K562 (cell line): Measurements from ENCODE around the gene KIAA1958. TPM values are rescaled to one million over a fixed set of nuclear protein-coding genes. Genes with fewer than 3 reads are reported as not detected.
A peak's percentile ranks its signal among the peaks of the same experiment; 100 is the strongest.

ENCODE experiments used
- CBFA2T2 ChIP-seq: fragments of 450-650 bp; conservative IDR thresholded peaks from 2 replicates; pipeline ENCODE4 v1.6.1; 2017; ENCODE audit warnings: mild to moderate bottlenecking
- CBFB ChIP-seq: sonication (generic); formaldehyde crosslinking; IDR thresholded peaks from 2 replicates; pipeline ENCODE4 v1.4.0; 2020; ENCODE audit warnings: mild to moderate bottlenecking, missing genetic modification reagents
- ELF1 ChIP-seq: fragments of 200-800 bp; sonication (Bioruptor generic); IDR thresholded peaks from 2 replicates; pipeline ENCODE4 v1.6.1; 2016; ENCODE audit warnings: missing genetic modification characterization, missing compliant biosample characterization
- MGA ChIP-seq: fragments of 450-650 bp; IDR thresholded peaks from 2 replicates; pipeline ENCODE4 v1.6.1; 2016; ENCODE audit warnings: mild to moderate bottlenecking, moderate library complexity
- RBBP5 ChIP-seq: fragments of 200-600 bp; sonication (generic); IDR thresholded peaks from 2 replicates; pipeline ENCODE4 v1.6.1; 2012; ENCODE audit warnings: borderline replicate concordance, mild to moderate bottlenecking, low read length, control low read depth, inconsistent platforms; ENCODE audit not compliant: insufficient read depth, poor library complexity, severe bottlenecking
- UBTF ChIP-seq, 2 experiments: IDR thresholded peaks; 2 replicates each; pipeline ENCODE4 v1.6.1; 2012; ENCODE audit warnings: improper control_type of control experiment in 2 of 2, low read depth in 2 of 2, low read length in 2 of 2, borderline replicate concordance in 1 of 2
- ZNF583 ChIP-seq: fragments of 250-450 bp; sonication (Bioruptor Pico); IDR thresholded peaks from 2 replicates; pipeline ENCODE4 v1.4.0; 2020
- polyA plus RNA-seq, 8 experiments: library from polyadenylated mRNA; depleted of rRNA in 4 of 8; stranded (reverse) in 5 of 8; unstranded in 3 of 8; fragments of >200 nt; fragmentation: Nextera tagmentation in 2 of 8; fragmentation: Illumina TruSeq in 1 of 8; extraction: Ambion mirVana in 2 of 8; extraction: Trizol in 1 of 8; gene quantifications; 2 replicates each; pipeline versions ENCODE4 v1.2.1 to v1.2.3, GENCODE V29; 2011 to 2014; ENCODE audit warnings: inconsistent platforms in 1 of 8, missing spikeins in 1 of 8
- total RNA-seq, 7 experiments: library from RNA; depleted of rRNA in 6 of 7; stranded (reverse); fragments of >200 nt in 6 of 7; fragmentation: Illumina TruSeq in 2 of 7; extraction: Trizol in 2 of 7; gene quantifications; 2 replicates each; pipeline versions ENCODE4 v1.2.1 to v1.2.3, GENCODE V29; 2011 to 2021; ENCODE audit warnings: low replicate concordance in 1 of 7
- TF ChIP-seq, protein P1 (sequence below): fragments of 250-450 bp; sonication (Bioruptor Pico); IDR thresholded peaks from 2 replicates; pipeline ENCODE4 v1.8.0; 2022; ENCODE audit warnings: inconsistent platforms, mild to moderate bottlenecking, moderate library complexity, borderline replicate concordance
- TF ChIP-seq, protein P2 (sequence below): sonication (generic); formaldehyde crosslinking; IDR thresholded peaks from 2 replicates; pipeline ENCODE4 v1.8.0; 2022; ENCODE audit warnings: missing genetic modification reagents, mild to moderate bottlenecking, moderate library complexity, borderline replicate concordance

Gene KIAA1958
- total and polyA plus RNA-seq, 9 of the 15 experiments (the other 6 are each of a cell fraction or from before 2014, with no cell fraction given): 1.1 to 16.0 (median 10.1) TPM

- TF ChIP-seq MGA (peak; percentile 99), CBFA2T2 (no peak), UBTF (IDR thresholded peaks at IDR 0.05; ENCODE audit: borderline replicate concordance in 1 of 2, low read depth in 2 of 2, low read length in 2 of 2) (peak; percentile 80 to 84; a peak in 2 of 4 replicates), ZNF583 (CRISPR knock-in tag) (0 out of 2 replicates have a peak, but pooled peaks have one; percentile 50), ELF1 (tag) (0 out of 2 replicates have a peak, but pooled peaks have one; percentile 10), CBFB (peak; percentile 95), RBBP5 (peak; percentile 90)
- TF ChIP-seq, protein P1, sequence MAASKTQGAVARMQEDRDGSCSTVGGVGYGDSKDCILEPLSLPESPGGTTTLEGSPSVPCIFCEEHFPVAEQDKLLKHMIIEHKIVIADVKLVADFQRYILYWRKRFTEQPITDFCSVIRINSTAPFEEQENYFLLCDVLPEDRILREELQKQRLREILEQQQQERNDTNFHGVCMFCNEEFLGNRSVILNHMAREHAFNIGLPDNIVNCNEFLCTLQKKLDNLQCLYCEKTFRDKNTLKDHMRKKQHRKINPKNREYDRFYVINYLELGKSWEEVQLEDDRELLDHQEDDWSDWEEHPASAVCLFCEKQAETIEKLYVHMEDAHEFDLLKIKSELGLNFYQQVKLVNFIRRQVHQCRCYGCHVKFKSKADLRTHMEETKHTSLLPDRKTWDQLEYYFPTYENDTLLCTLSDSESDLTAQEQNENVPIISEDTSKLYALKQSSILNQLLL (CRISPR knock-in tag): no peak
- TF ChIP-seq, protein P2, sequence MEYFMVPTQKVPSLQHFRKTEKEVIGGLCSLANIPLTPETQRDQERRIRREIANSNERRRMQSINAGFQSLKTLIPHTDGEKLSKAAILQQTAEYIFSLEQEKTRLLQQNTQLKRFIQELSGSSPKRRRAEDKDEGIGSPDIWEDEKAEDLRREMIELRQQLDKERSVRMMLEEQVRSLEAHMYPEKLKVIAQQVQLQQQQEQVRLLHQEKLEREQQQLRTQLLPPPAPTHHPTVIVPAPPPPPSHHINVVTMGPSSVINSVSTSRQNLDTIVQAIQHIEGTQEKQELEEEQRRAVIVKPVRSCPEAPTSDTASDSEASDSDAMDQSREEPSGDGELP: peak; percentile 87
These were observed at the start of gene KIAA1958 (continued) for GRCh38 chr9:112486221-112487007.
